Measurements from ENCODE around the gene FAM118A.
"Not testable (repeated sequence)": the region's sequence is repeated elsewhere in the genome, so short reads cannot be mapped to it uniquely, and the experiment has no call there.

Gene FAM118A

GRCh38 chr22:45330548-45330947 is 20.8 kb downstream of the FAM118A start:
- no peak for DNase-seq (ENCODE audit: low read depth in 2 of 2)

- no peak for DNase-seq (ENCODE audit: low read depth in 2 of 2)
These were observed 21.8 kb downstream of the FAM118A start for GRCh38 chr22:45331486-45331885.

GRCh38 chr22:45332001-45332400 is 22.3 kb downstream of the FAM118A start:
- DNase-seq (ENCODE audit: low read depth in 2 of 2), result no peak

- DNase-seq (ENCODE audit: low read depth in 2 of 2), result no peak
These were observed 24.3 kb downstream of the FAM118A start for GRCh38 chr22:45334068-45334467.

- no peak for DNase-seq (ENCODE audit: low read depth in 2 of 2)
These were observed 24.8 kb downstream of the FAM118A start for GRCh38 chr22:45334528-45334927.

- DNase-seq (ENCODE audit: low read depth in 2 of 2), result no peak
These were observed 25.5 kb downstream of the FAM118A start for GRCh38 chr22:45335021-45335818.

- no peak for DNase-seq (ENCODE audit: low read depth in 2 of 2)
These were observed 26.3 kb downstream of the FAM118A start for GRCh38 chr22:45335854-45336522.

- no peak for DNase-seq (ENCODE audit: low read depth in 2 of 2)
These were observed 27.3 kb downstream of the FAM118A start for GRCh38 chr22:45336971-45337431.

GRCh38 chr22:45337536-45337935 is 27.8 kb downstream of the FAM118A start:
- no peak for DNase-seq (ENCODE audit: low read depth in 2 of 2)

- DNase-seq (ENCODE audit: low read depth in 2 of 2), result no peak
These were observed 29.1 kb downstream of the FAM118A start for GRCh38 chr22:45338795-45339194.

- DNase-seq (ENCODE audit: low read depth in 2 of 2), result no peak
These were observed 30.6 kb downstream of the FAM118A start for GRCh38 chr22:45340323-45340722.

GRCh38 chr22:45341498-45341897 is 31.8 kb downstream of the FAM118A start:
- DNase-seq (ENCODE audit: low read depth in 2 of 2), result no peak

GRCh38 chr22:45343143-45343542 is 33.4 kb downstream of the FAM118A start:
- no peak for DNase-seq (ENCODE audit: low read depth in 2 of 2)

- DNase-seq (ENCODE audit: low read depth in 2 of 2), result no peak
These were observed 34.6 kb downstream of the FAM118A start for GRCh38 chr22:45344334-45344733.

- DNase-seq (ENCODE audit: low read depth in 2 of 2), result no peak
These were observed 40.2 kb downstream of the FAM118A start for GRCh38 chr22:45349916-45350315.

- no peak for DNase-seq (ENCODE audit: low read depth in 2 of 2)
These were observed 42.2 kb downstream of the FAM118A start for GRCh38 chr22:45351956-45352355.

GRCh38 chr22:45352757-45353156 is 43.0 kb downstream of the FAM118A start:
- DNase-seq (ENCODE audit: low read depth in 2 of 2), result not testable (repeated sequence)

- no peak for DNase-seq (ENCODE audit: low read depth in 2 of 2)
These were observed 44.1 kb downstream of the FAM118A start for GRCh38 chr22:45353786-45354185.

- no peak for DNase-seq (ENCODE audit: low read depth in 2 of 2)
These were observed 47.8 kb downstream of the FAM118A start for GRCh38 chr22:45357490-45357889.

- DNase-seq (ENCODE audit: low read depth in 2 of 2), result no peak
These were observed 48.4 kb downstream of the FAM118A start for GRCh38 chr22:45358127-45358526.

- no peak for DNase-seq (ENCODE audit: low read depth in 2 of 2)
These were observed 49.9 kb downstream of the FAM118A start for GRCh38 chr22:45359627-45360026.

- DNase-seq (ENCODE audit: low read depth in 2 of 2), result no peak
These were observed 57.0 kb downstream of the FAM118A start for GRCh38 chr22:45366713-45367112.

- DNase-seq (ENCODE audit: low read depth in 2 of 2), result not testable (repeated sequence)
These were observed 63.9 kb downstream of the FAM118A start for GRCh38 chr22:45373592-45373991.

Measured in stimulated activated CD8-positive, alpha-beta memory T cell treated with anti-CD3 and anti-CD28 coated beads, Interleukin-15, amount 100 ng/mL, for 4 hours (primary cell).